ENCODE measurements around the gene ZNF268. TPM values are rescaled to one million over a fixed set of nuclear protein-coding genes. Genes with fewer than 3 reads are reported as not detected.

Gene ZNF268
- total RNA-seq, 1 donor from 2014 or later, result 54.2 TPM

DNA sequence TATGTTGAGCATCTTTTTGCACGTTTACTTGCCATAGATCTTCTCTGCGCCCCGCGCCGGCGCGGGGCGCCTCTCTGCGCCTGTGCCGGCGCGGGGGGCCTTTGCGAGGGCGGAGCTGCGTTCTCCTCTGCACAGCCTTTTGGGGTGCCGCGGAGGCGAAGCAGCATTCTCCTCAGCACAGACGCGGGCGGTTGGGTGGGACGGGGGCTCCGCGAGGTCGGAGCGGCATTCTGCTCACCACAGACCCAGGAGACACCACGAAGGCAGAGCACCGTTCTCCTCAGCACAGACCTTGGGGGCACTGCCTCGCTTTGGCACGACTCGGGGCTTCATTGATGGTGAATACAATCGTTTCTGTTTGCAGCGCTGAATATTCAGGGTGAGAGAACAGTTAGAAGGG, 82.9 kb downstream of the ZNF268 start:
- no peaks in the 10 kb centered on the region for H3K36me3 ChIP-seq
- H3K4me2 ChIP-seq, result no peak overlapping the region
- H3K27ac Mint-ChIP-seq, result no peak overlapping the region
- H3K36me3 Mint-ChIP-seq, result no peaks in the 10 kb centered on the region
- no peak overlapping the region for H3K9ac ChIP-seq
- TF ChIP-seq, protein P1, sequence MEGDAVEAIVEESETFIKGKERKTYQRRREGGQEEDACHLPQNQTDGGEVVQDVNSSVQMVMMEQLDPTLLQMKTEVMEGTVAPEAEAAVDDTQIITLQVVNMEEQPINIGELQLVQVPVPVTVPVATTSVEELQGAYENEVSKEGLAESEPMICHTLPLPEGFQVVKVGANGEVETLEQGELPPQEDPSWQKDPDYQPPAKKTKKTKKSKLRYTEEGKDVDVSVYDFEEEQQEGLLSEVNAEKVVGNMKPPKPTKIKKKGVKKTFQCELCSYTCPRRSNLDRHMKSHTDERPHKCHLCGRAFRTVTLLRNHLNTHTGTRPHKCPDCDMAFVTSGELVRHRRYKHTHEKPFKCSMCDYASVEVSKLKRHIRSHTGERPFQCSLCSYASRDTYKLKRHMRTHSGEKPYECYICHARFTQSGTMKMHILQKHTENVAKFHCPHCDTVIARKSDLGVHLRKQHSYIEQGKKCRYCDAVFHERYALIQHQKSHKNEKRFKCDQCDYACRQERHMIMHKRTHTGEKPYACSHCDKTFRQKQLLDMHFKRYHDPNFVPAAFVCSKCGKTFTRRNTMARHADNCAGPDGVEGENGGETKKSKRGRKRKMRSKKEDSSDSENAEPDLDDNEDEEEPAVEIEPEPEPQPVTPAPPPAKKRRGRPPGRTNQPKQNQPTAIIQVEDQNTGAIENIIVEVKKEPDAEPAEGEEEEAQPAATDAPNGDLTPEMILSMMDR (IDR thresholded peaks at IDR 0.05), result no peak
- TF ChIP-seq EZH2 (IDR thresholded peaks at IDR 0.05) (no peak), EZH2phosphoT487 (IDR thresholded peaks at IDR 0.05) (no peak)
- DNase-seq (ENCODE audit: low spot score), result no peak
- no peaks in the 10 kb centered on the region for H3K27me3 ChIP-seq
- no peak overlapping the region for H3K4me3 Mint-ChIP-seq
- no peaks in the 10 kb centered on the region for H3K4me1 ChIP-seq
- no peaks in the 10 kb centered on the region for H3K79me2 ChIP-seq (ENCODE audit: low read depth)
- H3K4me1 Mint-ChIP-seq, result no peaks in the 10 kb centered on the region
- no peak overlapping the region for H3K27ac ChIP-seq
- peaks cover 2% of the 10 kb centered on the region for H3K27me3 Mint-ChIP-seq (ENCODE audit: insufficient read depth, low read depth)
- H3F3A ChIP-seq (ENCODE audit: low read depth), result no peaks in the 10 kb centered on the region
- no peaks in the 10 kb centered on the region for H4K20me1 ChIP-seq (ENCODE audit: low read depth)
- no peak overlapping the region for H2AFZ ChIP-seq (replicated peaks)
- peaks cover 7% of the 10 kb centered on the region for H3K9me3 Mint-ChIP-seq
- no peak overlapping the region for H3K4me3 ChIP-seq
- H3K9me3 ChIP-seq (ENCODE audit: low read depth), result no peaks in the 10 kb centered on the region

Small RNA genes lying within 50 kb of the gene (small RNA-seq; reads per million reads assigned to genes)
- gene RF00019, result not detected
- gene RNU6-717P, result not detected

Other genes starting within 250 kb of the ZNF268 start
- gene ZNF605, start 225.2 kb upstream of the ZNF268 start, total RNA-seq (ENCODE audit: low replicate concordance), result 19.2 and 28.8 TPM in 2 replicates
- gene ZNF26, start 195.1 kb upstream of the ZNF268 start, total RNA-seq (ENCODE audit: low replicate concordance), result 13.6 and 20.5 TPM in 2 replicates
- 65.3 and 99.2 TPM in 2 replicates for gene ZNF84, start 144.0 kb upstream of the ZNF268 start, total RNA-seq (ENCODE audit: low replicate concordance)
- gene ZNF140, start 100.6 kb upstream of the ZNF268 start, total RNA-seq (ENCODE audit: low replicate concordance), result 24.4 and 35.3 TPM in 2 replicates
- gene ZNF891, start 51.2 kb upstream of the ZNF268 start, total RNA-seq (ENCODE audit: low replicate concordance), result 6.0 and 7.2 TPM in 2 replicates
- 19.6 and 27.8 TPM in 2 replicates for gene ZNF10, start 50.9 kb upstream of the ZNF268 start, total RNA-seq (ENCODE audit: low replicate concordance)
- gene ANHX, start 54.4 kb downstream of the ZNF268 start, total RNA-seq (ENCODE audit: low replicate concordance), result not detected in 2 replicates

All from neural progenitor cell (in vitro differentiated cells).